HG02885 (cell line): ENCODE results near the gene A1BG.

Source experiments
- ATAC-seq: cut with Tn5 transposase; IDR thresholded peaks from one replicate; pipeline ENCODE4 v1.9.1; 2021; ENCODE audit warnings: mild to moderate bottlenecking; ENCODE audit not compliant: unreplicated experiment, poor library complexity

Gene A1BG

DNA sequence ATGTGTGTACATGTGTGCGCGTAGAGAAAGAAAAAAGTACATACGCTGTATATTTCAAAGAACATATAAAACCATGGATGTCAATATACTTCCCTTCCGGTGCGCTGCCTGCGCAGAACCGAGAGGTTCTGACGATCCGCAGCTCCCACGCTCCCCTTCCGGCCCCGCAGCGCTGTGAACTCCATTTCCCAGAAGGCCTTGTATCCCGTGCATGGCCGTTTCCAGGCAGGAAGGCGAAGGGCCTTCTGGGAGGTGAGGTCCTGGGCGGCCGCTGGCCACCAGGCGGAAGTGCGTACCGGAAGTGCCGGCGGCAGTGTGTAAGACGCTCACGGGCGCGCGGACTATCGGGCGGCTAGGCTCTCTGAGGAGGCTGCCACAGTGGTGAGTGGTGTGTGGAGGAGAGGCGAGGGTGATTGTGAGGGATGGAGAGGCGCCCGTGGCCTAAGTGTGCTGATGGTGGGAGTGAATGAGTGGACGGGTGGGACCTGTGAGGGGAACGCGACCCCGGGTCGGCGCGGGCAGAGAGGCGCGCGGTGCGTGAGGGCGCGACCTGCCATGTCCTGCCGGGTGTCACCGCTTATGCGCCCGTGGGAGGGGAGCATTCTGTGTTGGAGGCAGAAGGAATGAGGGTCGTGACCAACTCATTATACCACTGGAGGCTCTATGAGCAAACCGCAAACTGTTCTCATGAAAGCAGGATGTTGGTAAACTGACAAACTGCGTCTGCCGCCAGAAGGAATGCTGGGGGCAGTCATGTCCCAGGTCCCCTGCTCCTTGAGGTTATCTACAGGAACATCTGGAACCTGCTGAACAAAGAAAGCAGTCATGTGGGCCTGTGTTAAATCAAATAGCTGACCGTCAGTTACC is 48.0 kb downstream of the A1BG start, which contains the start of gene ERVK3-1:
TSS of gene ERVK3-1 (plus strand) at position 313 of the 867 bp plus-strand sequence. CDS start 6,792 bp downstream, outside the sequence.
- ATAC-seq, result peak; percentile 98

DNA sequence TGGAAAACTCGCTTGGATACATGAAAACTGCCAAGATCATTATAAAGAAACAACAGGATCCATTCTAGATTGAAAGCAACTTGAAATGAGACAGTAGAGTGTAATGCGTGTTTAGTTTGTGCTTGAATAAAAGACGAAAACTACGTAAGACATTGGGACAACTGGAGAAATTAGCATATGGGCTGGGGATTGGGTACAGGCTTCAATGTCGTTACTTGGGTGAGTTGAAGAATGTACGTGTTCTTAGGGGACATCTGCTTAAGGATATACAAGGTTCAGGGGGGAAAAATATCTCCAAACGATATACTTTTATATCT is 48.6 kb downstream of the A1BG start:
- ATAC-seq, result no peak

DNA sequence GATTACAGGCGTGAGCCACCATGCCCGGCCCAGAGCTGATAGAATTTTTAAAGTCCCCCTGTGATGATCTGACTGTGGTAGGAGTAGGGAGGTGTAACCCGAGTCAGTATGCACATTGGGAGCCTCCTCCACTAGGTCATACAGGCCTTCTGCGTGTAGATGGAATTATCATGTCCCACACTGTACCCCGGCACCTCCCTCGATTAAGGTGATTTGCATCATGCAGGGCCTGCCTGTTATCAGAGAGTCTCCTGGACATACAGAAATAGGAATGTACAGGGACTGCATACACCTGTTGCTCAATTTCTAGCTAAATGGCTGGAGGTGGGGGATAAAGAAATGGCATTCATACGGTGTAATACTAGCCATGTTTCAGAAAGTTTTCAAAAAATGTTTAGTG is 49.0 kb downstream of the A1BG start:
- no peak for ATAC-seq

DNA sequence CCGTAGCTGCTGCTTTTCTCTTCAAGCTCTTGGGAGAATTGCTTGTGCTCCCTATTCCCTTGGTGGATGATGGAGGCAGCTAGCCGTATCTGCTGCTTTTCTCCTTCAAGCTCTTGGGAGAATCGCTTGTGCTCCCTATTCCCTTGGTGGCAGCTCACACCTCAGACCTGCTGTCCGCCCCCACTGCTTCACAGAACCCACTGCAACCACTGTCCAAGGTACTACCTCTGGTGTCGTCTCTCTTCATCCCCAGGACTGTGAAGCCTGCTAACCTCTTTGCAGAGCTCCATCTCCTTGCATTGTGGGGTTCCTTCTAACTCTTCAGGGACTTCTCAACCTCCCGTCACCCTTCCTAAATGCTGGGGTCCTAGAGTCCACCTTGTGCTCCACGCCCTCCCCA is 52.7 kb downstream of the A1BG start:
- ATAC-seq, result no peak

DNA sequence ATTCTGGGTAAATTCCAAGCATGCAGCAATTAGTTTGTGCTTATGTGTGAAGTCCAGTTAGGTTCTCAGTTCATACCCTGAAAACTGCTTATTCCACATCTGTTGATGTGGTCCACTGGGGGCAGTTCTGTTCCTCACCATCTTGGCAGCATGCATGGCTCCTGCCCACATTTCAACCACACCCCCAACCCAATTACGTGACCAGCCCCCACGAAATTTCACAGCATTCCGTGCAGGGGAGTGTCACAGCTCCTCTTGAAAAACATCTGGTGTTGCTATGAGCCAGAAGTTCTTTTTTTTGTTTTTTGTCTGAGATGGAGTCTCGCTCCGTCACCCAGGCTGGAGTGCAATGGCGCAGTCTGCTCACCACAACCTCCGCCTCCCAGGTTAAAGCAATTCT is 57.2 kb downstream of the A1BG start:
- no peak for ATAC-seq
